GM19035 (cell line): ENCODE data around the gene DCAF6.
A peak's percentile ranks its signal among the peaks of the same experiment; 100 is the strongest.
"Not testable (repeated sequence)": the region's sequence is repeated elsewhere in the genome, so short reads cannot be mapped to it uniquely, and the experiment has no call there.

Experiments used
- ATAC-seq: cut with Tn5 transposase; IDR thresholded peaks from one replicate; pipeline ENCODE4 v1.9.1; 2021; ENCODE audit not compliant: unreplicated experiment

The DCAF6 gene

GRCh38 chr1:167923324-167924056 lies 13.0 kb upstream of the DCAF6 start:
- ATAC-seq: no peak

GRCh38 chr1:167924102-167924501 lies 12.4 kb upstream of the DCAF6 start:
- no peak for ATAC-seq

- ATAC-seq: no peak
Measured at GRCh38 chr1:167924543-167925231, 11.8 kb upstream of the DCAF6 start.

DNA sequence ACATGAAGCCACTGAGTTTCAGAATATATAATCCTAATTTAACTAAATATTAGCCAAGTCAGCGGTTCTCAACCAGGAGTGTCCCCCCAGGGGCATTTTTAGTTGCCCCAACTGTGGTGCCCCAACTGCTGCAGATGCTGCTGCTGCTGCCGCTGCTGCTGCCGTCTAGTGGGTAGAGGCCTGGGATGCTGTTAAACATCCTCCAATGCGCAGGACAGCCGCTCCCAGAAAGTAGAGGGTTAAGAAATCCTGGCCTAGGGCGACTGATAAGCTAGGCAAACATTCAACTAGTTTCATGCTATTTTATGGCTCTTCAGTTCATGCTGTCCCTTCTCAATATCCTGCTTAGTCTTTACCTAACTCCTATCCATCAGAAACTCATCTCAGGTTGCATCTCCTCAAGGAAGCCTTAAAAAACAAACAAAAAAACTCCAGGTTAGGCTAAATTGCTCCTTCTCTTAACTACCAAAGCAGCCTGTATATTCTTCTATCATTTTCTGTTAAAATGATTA lies 9.9 kb upstream of the DCAF6 start:
- no peak for ATAC-seq

DNA sequence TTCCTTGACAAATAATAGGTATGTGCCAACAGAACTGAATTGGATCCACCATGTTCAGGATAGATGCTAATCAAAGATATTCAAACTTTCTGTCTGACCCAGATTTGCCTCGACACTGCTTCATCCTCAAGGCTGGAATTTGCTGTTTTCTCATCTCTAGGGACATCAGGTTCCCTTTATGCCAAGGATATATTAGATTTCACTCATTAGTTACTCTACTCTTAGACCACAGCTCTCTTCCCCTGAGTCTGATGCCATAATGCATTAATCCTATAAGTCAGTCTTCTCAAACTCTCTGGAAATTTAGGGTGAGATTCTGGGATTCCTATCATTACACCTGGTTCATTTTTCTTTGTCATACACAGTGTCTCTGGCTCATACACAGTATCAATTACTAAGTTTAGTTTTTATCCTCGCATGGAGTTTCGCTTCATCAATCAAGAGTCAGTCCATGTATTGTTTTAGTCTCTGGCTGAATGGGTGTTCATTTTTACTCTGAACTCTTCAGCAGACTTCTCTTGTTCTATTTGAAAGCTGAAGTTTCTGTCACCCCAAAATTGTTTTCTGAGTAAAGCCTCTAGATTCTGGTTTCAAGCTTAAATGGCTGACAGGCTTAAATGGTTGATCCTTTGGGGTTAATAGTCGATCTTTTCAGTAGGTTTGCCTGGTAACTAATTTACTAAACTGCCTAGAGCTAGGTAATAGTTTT lies 9.3 kb upstream of the DCAF6 start:
- no peak for ATAC-seq

DNA sequence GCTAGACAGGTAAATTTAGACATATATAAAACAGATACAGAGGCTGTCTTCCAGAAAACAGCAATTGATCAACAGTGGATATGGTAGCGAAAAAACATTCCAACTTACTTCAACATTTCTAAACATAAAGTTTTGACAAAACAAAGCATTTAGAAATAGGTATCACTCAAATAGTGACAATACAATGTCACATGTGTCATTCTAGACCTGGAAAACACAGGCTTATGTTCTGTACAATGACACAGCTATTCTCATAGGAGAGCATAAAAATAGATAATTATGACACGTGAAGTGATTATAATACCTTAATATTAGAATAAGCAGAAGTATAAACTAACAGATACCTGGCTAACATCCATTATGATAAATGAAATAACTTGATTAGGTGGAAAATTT lies 8.0 kb upstream of the DCAF6 start:
- no peak for ATAC-seq

DNA sequence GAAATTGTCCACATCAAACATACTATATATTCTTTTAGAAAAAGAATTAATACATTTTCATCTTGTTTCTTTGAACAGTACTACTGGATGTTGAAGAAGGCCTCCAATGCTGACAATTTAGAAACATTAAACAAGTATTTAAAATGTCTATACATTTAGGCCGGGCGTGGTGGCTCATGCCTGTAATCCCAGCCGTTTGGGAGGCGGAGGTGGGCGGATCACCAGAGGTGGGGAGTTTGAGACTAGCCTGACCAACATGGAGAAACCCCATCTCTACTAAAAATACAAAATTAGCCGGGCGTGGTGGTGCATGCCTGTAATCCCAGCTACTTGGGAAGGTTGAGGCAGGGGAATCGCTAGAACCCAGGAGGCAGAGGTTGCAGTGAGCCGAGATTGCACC lies 7.6 kb upstream of the DCAF6 start:
- ATAC-seq: not testable (repeated sequence)

DNA sequence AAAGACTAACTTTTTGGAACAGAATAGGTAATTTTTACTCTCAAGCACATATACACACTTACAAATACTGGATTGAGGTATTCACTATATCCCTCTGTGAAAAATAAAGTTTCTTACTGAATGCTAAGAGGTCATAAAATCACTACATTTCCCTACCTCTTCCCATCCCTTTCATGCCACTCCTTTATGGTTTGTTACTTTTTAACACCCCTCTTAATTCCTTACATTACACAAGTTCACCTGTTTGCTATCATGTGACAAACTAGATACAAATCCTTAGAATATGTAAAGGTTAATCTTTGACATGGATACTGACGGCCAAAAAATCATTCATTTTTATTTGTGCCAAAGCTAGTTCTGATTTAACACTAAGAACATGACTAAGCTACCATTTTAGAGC lies 6.8 kb upstream of the DCAF6 start:
- ATAC-seq: no peak

DNA sequence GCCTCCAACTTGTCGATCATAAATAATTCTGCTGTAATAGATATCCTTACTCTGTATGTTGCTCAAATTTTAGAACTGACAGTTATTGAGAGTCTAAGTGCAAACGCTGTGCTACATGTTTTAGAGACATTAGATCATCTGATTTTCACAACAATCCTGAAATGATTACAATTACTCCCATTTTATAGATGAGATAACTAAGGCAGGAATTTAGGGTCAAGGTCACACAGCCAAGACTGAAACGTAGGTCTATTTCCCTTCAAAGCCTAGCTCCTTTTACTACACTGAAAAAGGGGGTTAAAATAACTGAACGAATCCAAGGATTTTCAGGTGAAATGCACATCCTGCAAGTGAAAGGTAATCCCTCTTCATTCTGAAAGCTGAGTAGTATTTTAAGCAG lies 2.7 kb upstream of the DCAF6 start:
- ATAC-seq: no peak

GRCh38 chr1:167934426-167935215 lies 1.9 kb upstream of the DCAF6 start:
- ATAC-seq: no peak

- ATAC-seq: peak; percentile 5
Measured at GRCh38 chr1:167935216-167936067, 1.0 kb upstream of the DCAF6 start.

- ATAC-seq: peak; percentile 9
Measured at GRCh38 chr1:167936930-167937708, 636 bp downstream of the DCAF6 start, which contains the start of gene MPC2. Gene MPC2 (minus strand): TSS chr1:167937072. CDS start chr1:167935841, 1,231 bp downstream.

GRCh38 chr1:167937709-167938010 lies 1.2 kb downstream of the DCAF6 start:
- ATAC-seq: no peak

- ATAC-seq: no peak
Measured at GRCh38 chr1:167938080-167938636, 1.7 kb downstream of the DCAF6 start.

DNA sequence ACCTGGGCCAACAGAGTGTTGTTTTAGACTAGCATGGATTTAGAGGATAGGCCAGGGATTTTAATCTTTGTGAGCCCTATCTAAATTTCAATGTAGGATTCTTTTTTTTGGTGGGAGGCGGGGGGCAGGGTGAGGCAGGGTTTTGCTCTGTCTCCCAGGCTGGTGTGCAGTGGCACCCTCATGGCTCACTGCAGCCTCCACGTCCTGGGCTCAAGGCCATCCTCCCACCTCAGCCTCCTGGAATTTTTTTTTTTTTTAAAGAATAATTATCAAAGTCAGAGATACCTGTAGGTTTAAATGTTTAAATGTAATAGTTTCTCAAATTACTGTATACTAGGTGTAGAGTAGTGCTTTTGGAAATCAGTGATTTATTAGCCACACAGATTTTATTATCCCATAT lies 3.8 kb downstream of the DCAF6 start:
- no peak for ATAC-seq

GRCh38 chr1:167943541-167943940 lies 7.1 kb downstream of the DCAF6 start:
- no peak for ATAC-seq

DNA sequence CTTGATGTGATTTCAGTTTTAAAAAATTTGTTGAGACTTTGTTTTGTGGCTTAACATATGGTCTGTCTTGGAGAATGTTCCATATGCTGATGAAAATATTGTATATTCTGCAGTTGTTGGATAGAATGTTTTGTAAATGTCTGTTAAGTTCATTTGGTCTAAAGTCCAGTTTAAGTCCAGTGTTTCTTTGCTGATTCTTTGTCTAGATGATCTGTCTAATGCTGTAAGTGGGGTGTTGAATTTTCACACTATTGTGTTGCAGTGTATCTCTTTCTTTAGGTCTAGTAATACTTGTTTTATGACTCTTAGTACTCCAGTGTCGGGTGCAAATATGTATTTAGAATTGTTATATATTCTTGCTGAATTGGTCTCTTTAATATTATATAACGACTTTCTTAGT lies 11.2 kb downstream of the DCAF6 start:
- ATAC-seq: no peak

GRCh38 chr1:167949785-167950184 lies 13.3 kb downstream of the DCAF6 start:
- ATAC-seq: no peak

GRCh38 chr1:167950569-167950968 lies 14.1 kb downstream of the DCAF6 start:
- ATAC-seq: no peak
